H1 (cell line): Measurements from ENCODE around the gene ZNF599. TPM values are rescaled to one million over a fixed set of nuclear protein-coding genes. Genes with fewer than 3 reads are reported as not detected.

Experiments used
- CTCF ChIA-PET: fragments of 300-600 bp; sonication (Branson Sonifier 250); formaldehyde crosslinking; loops from one replicate; lab custom pipeline; 2021; ENCODE audit not compliant: partially characterized antibody; lab: Charles Lee
- POLR2A ChIA-PET: fragments of 300-600 bp; sonication (Branson Sonifier 250); formaldehyde crosslinking; loops from one replicate; lab custom pipeline; 2021; ENCODE audit warnings: inconsistent platforms; ENCODE audit not compliant: partially characterized antibody; lab: Charles Lee
- DNase-seq, 2 experiments: peaks; one replicate each; pipeline versions ENCODE4 v3.0.0 to v3.0.0-alpha.2; 2010 to 2022; ENCODE audit warnings: low spot score in 2 of 2, low read depth in 1 of 2, mixed read lengths in 1 of 2
- FAIRE-seq: peaks from 2 replicates; lab custom pipeline; 2011; peaks lifted over from hg19 to GRCh38; lab: Jason Lieb, UNC
- H2AFZ ChIP-seq: 2 replicates; pipeline ENCODE4 v1.8.1; 2012; ENCODE audit warnings: low read length, inconsistent platforms
- H2AK5ac ChIP-seq: 2 replicates; pipeline ENCODE4 v1.6.1; 2013; ENCODE audit warnings: low read depth, low read length
- H2BK120ac ChIP-seq: replicated peaks from 2 replicates; pipeline ENCODE3; 2013; ENCODE audit warnings: low read depth, low read length, inconsistent platforms
- H2BK12ac ChIP-seq: 2 replicates; pipeline ENCODE4 v1.6.1; 2013; ENCODE audit warnings: low read depth, low read length
- H2BK15ac ChIP-seq: 2 replicates; pipeline ENCODE4 v1.6.1; 2013; ENCODE audit warnings: low read length
- H2BK20ac ChIP-seq: 2 replicates; pipeline ENCODE4 v1.6.1; 2013; ENCODE audit warnings: low read length
- H2BK5ac ChIP-seq: 2 replicates; pipeline ENCODE4 v1.6.1; 2013; ENCODE audit warnings: low read depth, low read length
- H3K14ac ChIP-seq: 2 replicates; pipeline ENCODE4 v1.6.1; 2013; ENCODE audit warnings: inconsistent platforms; ENCODE audit not compliant: insufficient read length
- H3K18ac ChIP-seq: 2 replicates; pipeline ENCODE4 v1.6.1; 2013; ENCODE audit warnings: low read length; ENCODE audit errors: extremely low read depth
- H3K23ac ChIP-seq: 2 replicates; pipeline ENCODE4 v1.6.1; 2013; ENCODE audit warnings: inconsistent platforms; ENCODE audit not compliant: insufficient read length
- H3K23me2 ChIP-seq: 2 replicates; pipeline ENCODE4 v1.6.1; 2013; ENCODE audit warnings: low read depth, low read length
- H3K27ac ChIP-seq: 2 replicates; pipeline ENCODE4 v1.6.1; 2011; ENCODE audit warnings: low read depth, low read length, inconsistent platforms
- H3K27me3 ChIP-seq, 4 experiments: replicated peaks in 1 of 4; 1 replicate in 1 of 4; 2 replicates in 3 of 4; pipeline versions ENCODE4 v1.6.1 to v1.8.1; 2011 to 2013; ENCODE audit warnings: low read length in 3 of 4, mild to moderate bottlenecking in 3 of 4, inconsistent platforms in 2 of 4, mixed read lengths in 2 of 4, moderate library complexity in 1 of 4; ENCODE audit not compliant: control insufficient read depth in 3 of 4, insufficient read depth in 3 of 4; ENCODE audit errors: extremely low read depth in 1 of 4
- H3K36me3 ChIP-seq, 4 experiments: 2 replicates each; pipeline versions ENCODE4 v1.6.1 to v1.8.1; 2011 to 2013; ENCODE audit warnings: mild to moderate bottlenecking in 4 of 4, low read length in 3 of 4, moderate library complexity in 2 of 4, control low read depth in 1 of 4, inconsistent platforms in 1 of 4; ENCODE audit not compliant: insufficient read depth in 4 of 4, control insufficient read depth in 2 of 4
- H3K4ac ChIP-seq: replicated peaks from 2 replicates; pipeline ENCODE3; 2013; ENCODE audit warnings: low read length, low read depth, mixed read lengths, inconsistent platforms; ENCODE audit not compliant: insufficient read length
- H3K4me1 ChIP-seq, 4 experiments: replicated peaks in 1 of 4; 1 replicate in 1 of 4; 2 replicates in 3 of 4; pipeline versions ENCODE4 v1.6.1 to v1.8.1; 2011 to 2013; ENCODE audit warnings: low read length in 3 of 4, inconsistent platforms in 2 of 4, mixed read lengths in 1 of 4; ENCODE audit not compliant: insufficient read depth in 4 of 4, control insufficient read depth in 3 of 4
- H3K4me2 ChIP-seq, 2 experiments: 2 replicates each; pipeline versions ENCODE4 v1.6.1 to v1.8.1; 2011 to 2013; ENCODE audit warnings: low read depth in 2 of 2, low read length in 2 of 2, control low read depth in 1 of 2, inconsistent platforms in 1 of 2, mild to moderate bottlenecking in 1 of 2; ENCODE audit not compliant: insufficient read depth in 1 of 2
- H3K4me3 ChIP-seq, 4 experiments: fragments of 200-600, 300-600 bp in 1 of 4; sonication (generic), shearing (Covaris generic), sonication (Bioruptor Twin) in 1 of 4; 2 replicates each; pipeline versions ENCODE4 v1.5.1 to v1.8.1; 2011 to 2016; ENCODE audit warnings: low read length in 4 of 4, low read depth in 3 of 4, control low read depth in 2 of 4, inconsistent platforms in 2 of 4, mild to moderate bottlenecking in 2 of 4, mixed read lengths in 1 of 4, moderate library complexity in 1 of 4; ENCODE audit not compliant: insufficient read depth in 2 of 4; ENCODE audit errors: extremely low read depth in 1 of 4
- H3K56ac ChIP-seq: replicated peaks from 2 replicates; pipeline ENCODE3; 2013; ENCODE audit warnings: low read depth, mild to moderate bottlenecking, mixed read lengths, low read length, inconsistent platforms; ENCODE audit not compliant: insufficient read length
- H3K79me1 ChIP-seq: 2 replicates; pipeline ENCODE4 v1.6.1; 2013; ENCODE audit warnings: low read depth, low read length, control low read depth
- H3K79me2 ChIP-seq, 2 experiments: 2 replicates each; pipeline versions ENCODE4 v1.6.1 to v1.8.1; 2012 to 2013; ENCODE audit warnings: low read length in 2 of 2, mild to moderate bottlenecking in 2 of 2, inconsistent platforms in 1 of 2; ENCODE audit not compliant: insufficient read depth in 2 of 2, control insufficient read depth in 1 of 2
- H3K9ac ChIP-seq, 4 experiments: replicated peaks in 1 of 4; 1 replicate in 1 of 4; 2 replicates in 3 of 4; pipeline versions ENCODE4 v1.6.1 to v1.8.1; 2011 to 2013; ENCODE audit warnings: low read depth in 3 of 4, low read length in 3 of 4, control low read depth in 2 of 4, mild to moderate bottlenecking in 2 of 4, moderate library complexity in 2 of 4, inconsistent platforms in 1 of 4; ENCODE audit errors: extremely low read depth in 1 of 4
- H3K9me3 ChIP-seq, 2 experiments: 2 replicates each; pipeline versions ENCODE4 v1.6.1 to v1.8.1; 2012 to 2013; ENCODE audit warnings: mild to moderate bottlenecking in 2 of 2, moderate library complexity in 2 of 2, control low read depth in 1 of 2, inconsistent platforms in 1 of 2, low read depth in 1 of 2, low read length in 1 of 2, mixed read lengths in 1 of 2; ENCODE audit not compliant: insufficient read depth in 2 of 2
- H4K20me1 ChIP-seq, 2 experiments: replicated peaks in 1 of 2; 2 replicates each; pipeline versions ENCODE3 to v1.8.1; 2011 to 2013; ENCODE audit warnings: inconsistent platforms in 2 of 2, low read length in 2 of 2, mild to moderate bottlenecking in 1 of 2; ENCODE audit not compliant: insufficient read depth in 2 of 2, control insufficient read depth in 1 of 2
- H4K5ac ChIP-seq: 2 replicates; pipeline ENCODE4 v1.6.1; 2013; ENCODE audit warnings: low read length, low read depth, mixed read lengths, inconsistent platforms; ENCODE audit not compliant: insufficient read length
- H4K8ac ChIP-seq: 2 replicates; pipeline ENCODE4 v1.8.0; 2013; ENCODE audit warnings: mild to moderate bottlenecking, moderate library complexity, low read length, inconsistent platforms; ENCODE audit not compliant: insufficient read depth; ENCODE audit errors: extremely low read depth
- H4K91ac ChIP-seq: replicated peaks from 2 replicates; pipeline ENCODE3; 2013; ENCODE audit warnings: low read length, mixed read lengths, inconsistent platforms; ENCODE audit not compliant: insufficient read length
- ATF3 ChIP-seq: IDR thresholded peaks from 2 replicates; pipeline ENCODE4 v1.6.1; 2011; ENCODE audit warnings: low read depth, mild to moderate bottlenecking, low read length; ENCODE audit not compliant: insufficient read depth
- CHD1 ChIP-seq: IDR thresholded peaks from 2 replicates; pipeline ENCODE4 v1.6.1; 2012; ENCODE audit warnings: low read depth, low read length, improper control_type of control experiment
- CTBP2 ChIP-seq: IDR thresholded peaks from 2 replicates; pipeline ENCODE4 v1.7.0; 2011; ENCODE audit warnings: borderline replicate concordance, mild to moderate bottlenecking, moderate library complexity, mixed read lengths, low read length; ENCODE audit not compliant: insufficient read depth, insufficient read length
- EGR1 ChIP-seq: IDR thresholded peaks from 2 replicates; pipeline ENCODE4 v1.6.1; 2011; ENCODE audit warnings: low read depth, low read length, borderline replicate concordance
- EP300 ChIP-seq, 2 experiments: IDR thresholded peaks; 1 replicate in 1 of 2; 2 replicates in 1 of 2; pipeline ENCODE4 v1.6.1; 2011 to 2012; ENCODE audit warnings: low read depth in 2 of 2, low read length in 2 of 2, mild to moderate bottlenecking in 2 of 2, borderline replicate concordance in 1 of 2, inconsistent platforms in 1 of 2, moderate library complexity in 1 of 2
- POLR2AphosphoS5 ChIP-seq: IDR thresholded peaks from 2 replicates; pipeline ENCODE4 v1.6.1; 2011; ENCODE audit warnings: low read depth, low read length
- SRF ChIP-seq: IDR thresholded peaks from 2 replicates; pipeline ENCODE4 v1.6.1; 2011; ENCODE audit warnings: mild to moderate bottlenecking, low read depth, low read length, moderate library complexity
- TBP ChIP-seq: IDR thresholded peaks from 2 replicates; pipeline ENCODE4 v1.6.1; 2011; ENCODE audit warnings: low read depth, low read length, improper control_type of control experiment
- WGBS, 2 experiments: shearing (Covaris generic) in 1 of 2; methylation state at CpG; one replicate each; pipeline versions ENCODE4 v1.1.6 to v1.1.7; 2013 to 2015; ENCODE audit warnings: low lambda C conversion rate in 2 of 2, mixed read lengths in 2 of 2, inconsistent platforms in 1 of 2, low coverage in 1 of 2, missing lambda C conversion rate in 1 of 2; ENCODE audit not compliant: insufficient replicate concordance in 2 of 2, insufficient coverage in 1 of 2, insufficient read length in 1 of 2; ENCODE audit errors: extremely low coverage in 1 of 2, missing lambda C conversion rate in 1 of 2; 5-methylcytosine and 5-hydroxymethylcytosine counted together
- polyA plus RNA-seq, 7 experiments: library from polyadenylated mRNA; depleted of rRNA in 3 of 7; stranded (reverse) in 5 of 7; unstranded in 2 of 7; fragments of >200 nt in 5 of 7; fragments of 200-250 nt in 2 of 7; gene quantifications; 1 replicate in 5 of 7; 2 replicates in 1 of 7; 4 replicates in 1 of 7; pipeline versions ENCODE4 v1.2.1 to v1.2.3, GENCODE V29; 2011 to 2013; ENCODE audit warnings: missing spikeins in 2 of 7, mixed read lengths in 2 of 7
- total RNA-seq: library from RNA; stranded (reverse); fragmentation: NEBNext Ultra II Directional; extraction: Animal tissue kit (Norgen Biotek cat#: 25700); gene quantifications from 2 replicates; pipeline ENCODE4 v1.2.1, GENCODE V29; 2021

ZNF599 gene
- total and polyA plus RNA-seq, 2 of the 8 experiments (the other 6 are each of a cell fraction or from before 2014, with no cell fraction given), result 4.8 to 5.4 TPM

DNA sequence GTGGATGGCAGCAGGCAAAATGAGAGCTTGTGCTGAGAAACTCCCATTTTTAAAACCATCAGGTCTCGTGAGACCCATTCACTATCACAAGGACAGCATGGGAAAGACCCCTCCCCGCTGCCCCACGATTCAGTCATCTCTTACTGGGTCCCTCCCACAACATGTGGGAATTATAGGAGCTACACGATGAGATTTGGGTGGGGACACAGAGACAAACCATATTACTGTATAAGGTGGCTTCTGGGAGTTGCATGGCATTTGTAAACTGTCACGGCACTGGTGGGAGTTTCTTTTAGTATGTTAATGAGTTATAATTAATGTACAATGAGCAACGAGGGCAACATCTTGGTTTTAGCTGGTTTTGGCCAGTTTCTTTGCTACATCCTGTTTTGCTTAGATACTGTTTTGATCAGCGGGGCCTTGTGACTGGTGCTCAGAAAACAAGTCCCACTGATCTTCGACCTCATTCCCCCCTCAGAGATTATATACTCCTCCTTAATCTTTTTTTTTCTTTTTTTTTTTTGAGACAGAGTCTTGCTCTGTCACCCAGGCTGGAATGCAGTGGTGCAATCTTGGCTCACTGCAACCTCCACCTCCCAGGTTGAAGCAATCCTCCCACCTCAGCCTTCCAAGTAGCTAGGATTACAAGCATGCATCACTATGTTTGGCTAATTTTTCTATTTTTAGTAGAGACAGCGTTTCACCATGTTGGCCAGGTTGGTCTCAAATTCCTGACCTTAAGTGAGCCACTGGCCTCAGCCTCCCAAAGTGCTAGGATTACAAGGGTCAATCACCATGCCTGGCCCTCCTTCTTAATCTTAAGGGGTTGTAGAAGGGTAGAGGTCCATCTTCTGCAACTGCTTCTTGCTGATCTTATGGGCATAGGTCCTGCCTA lies 21.3 kb upstream of the ZNF599 start:
- H3K18ac ChIP-seq, result no peak overlapping the region
- no peak overlapping the region for H4K5ac ChIP-seq
- H3K79me1 ChIP-seq, result no peaks in the 10 kb centered on the region
- no peak overlapping the region for H3K56ac ChIP-seq
- no peak for DNase-seq
- H3K27ac ChIP-seq, result no peak overlapping the region
- no peak overlapping the region for H3K4me3 ChIP-seq
- H3K23me2 ChIP-seq, result no peaks in the 10 kb centered on the region
- H3K14ac ChIP-seq, result no peak overlapping the region
- ChIA-PET CTCF (no interaction called here), POLR2A (no interaction called here)
- H2BK120ac ChIP-seq, result no peak overlapping the region
- peaks cover 27 to 36% of the 10 kb centered on the region in 2 experiments for H3K9me3 ChIP-seq
- H2BK15ac ChIP-seq, result no peak overlapping the region
- H4K20me1 ChIP-seq, result no peaks in the 10 kb centered on the region
- H2BK5ac ChIP-seq, result no peak overlapping the region
- TF ChIP-seq POLR2AphosphoS5, result no peak
- no peak for TF ChIP-seq ATF3
- no peak for TF ChIP-seq CTBP2
- no peak for TF ChIP-seq SRF
- no peak for TF ChIP-seq TBP
- no peak for TF ChIP-seq CHD1
- no peak for TF ChIP-seq EP300 (IDR thresholded peaks at IDR 0.05; ENCODE audit: borderline replicate concordance in 1 of 2, low read depth in 2 of 2, low read length in 2 of 2)
- no peak for TF ChIP-seq EGR1
- no peak for FAIRE-seq
- no peak overlapping the region for H2AK5ac ChIP-seq
- no peak overlapping the region for H2BK12ac ChIP-seq
- H3K27me3 ChIP-seq, result peaks cover 0 to 1% (median 0%) of the 10 kb centered on the region in 4 experiments; a peak in 1 of 7 replicates
- no peak overlapping the region for H4K91ac ChIP-seq
- no peak overlapping the region for H3K9ac ChIP-seq
- H2BK20ac ChIP-seq, result no peak overlapping the region
- WGBS, 2 experiments, result 75% methylated on average over 9 of the region's 9 CpGs; no CpG with 5 or more reads in 1 of the 2 experiments
- no peak overlapping the region for H4K8ac ChIP-seq
- H3K79me2 ChIP-seq, result no peaks in the 10 kb centered on the region
- no peak overlapping the region for H3K23ac ChIP-seq
- H3K36me3 ChIP-seq, result no peaks in the 10 kb centered on the region
- H3K4me1 ChIP-seq, result no peaks in the 10 kb centered on the region
- no peak overlapping the region for H3K4me2 ChIP-seq
- no peak overlapping the region for H2AFZ ChIP-seq
- no peak overlapping the region for H3K4ac ChIP-seq
